Kidney (tissue), 14 donors: ENCODE measurements around the gene GREM2. TPM values are rescaled to one million over a fixed set of nuclear protein-coding genes. Genes with fewer than 3 reads are reported as not detected.

Experiments used
- DNase-seq, 5 donors: peaks; one replicate each; pipeline ENCODE4 v3.0.0-alpha.2; 2013 to 2020
- FAIRE-seq: peaks from 2 replicates; lab custom pipeline; 2012; peaks lifted over from hg19 to GRCh38; lab: Jason Lieb, UNC
- H3K27ac ChIP-seq, 2 donors: one replicate each; pipeline ENCODE4 v1.7.0; 2013; ENCODE audit warnings: low read depth in 2 of 2, low read length in 2 of 2, inconsistent platforms in 1 of 2
- H3K27me3 ChIP-seq: one replicate; pipeline ENCODE4 v1.7.1; 2013; ENCODE audit warnings: low read length, inconsistent platforms; ENCODE audit not compliant: control insufficient read depth, insufficient read depth
- H3K36me3 ChIP-seq, 3 donors: one replicate each; pipeline versions ENCODE4 v1.7.0 to v1.7.1; 2013; ENCODE audit warnings: low read length in 3 of 3, control low read depth in 1 of 3, inconsistent platforms in 1 of 3; ENCODE audit not compliant: insufficient read depth in 3 of 3, control insufficient read depth in 2 of 3
- H3K4me1 ChIP-seq, 3 donors: one replicate each; pipeline versions ENCODE4 v1.7.0 to v1.7.1; 2013; ENCODE audit warnings: low read length in 3 of 3, inconsistent platforms in 1 of 3, low read depth in 1 of 3; ENCODE audit not compliant: control insufficient read depth in 2 of 3, insufficient read depth in 2 of 3
- H3K4me3 ChIP-seq, 3 donors: one replicate each; pipeline versions ENCODE4 v1.7.0 to v1.8.1; 2013; ENCODE audit warnings: low read length in 3 of 3, control low read depth in 1 of 3, inconsistent platforms in 1 of 3
- H3K9ac ChIP-seq, 3 donors: one replicate each; pipeline versions ENCODE4 v1.7.0 to v1.7.1; 2013; ENCODE audit warnings: low read length in 3 of 3, control low read depth in 1 of 3, inconsistent platforms in 1 of 3
- H3K9me3 ChIP-seq, 3 donors: one replicate each; pipeline versions ENCODE4 v1.7.0 to v1.7.1; 2013; ENCODE audit warnings: low read length in 3 of 3, control low read depth in 1 of 3, inconsistent platforms in 1 of 3; ENCODE audit not compliant: control insufficient read depth in 2 of 3, insufficient read depth in 1 of 3
- CTCF ChIP-seq: IDR thresholded peaks from 3 replicates; pipeline ENCODE4 v1.5.1; 2012; ENCODE audit warnings: mild to moderate bottlenecking, moderate library complexity, borderline replicate concordance; ENCODE audit not compliant: insufficient read depth; ENCODE audit errors: extremely low read depth
- intact Hi-C: fragments of 100-400 bp; cut with DNase I; formaldehyde crosslinking; loops from one replicate; pipeline ENCODE4 v1.11.1; 2022
- polyA plus RNA-seq: library from polyadenylated mRNA; stranded (reverse); fragments of 350-450 nt; fragmentation: Illumina TruSeq; extraction: RNeasy Lipid Tissue Mini Kit (QIAGEN cat#74804); gene quantifications from one replicate; pipeline ENCODE4 v1.2.3, GENCODE V29; 2014; ENCODE audit warnings: low read depth, low replicate concordance; ENCODE audit not compliant: insufficient read depth
- total RNA-seq: library from RNA; stranded (reverse); fragmentation: NEBNext Ultra II Directional; extraction: Animal tissue kit (Norgen Biotek cat#: 25700); gene quantifications from one replicate; pipeline ENCODE4 v1.2.1, GENCODE V29; 2021
- donor health status: control.
- donor health status: control.
- donor health status: control.
- donor health status: control.
- donor health status: control.
- donor health status: DM: yes; HTN: yes; CAD: no.
- donor health status: Normal renal cell carcinoma (clear cell type).

Gene GREM2
- total and polyA plus RNA-seq, 2 donors from 2014 or later: 0.34 to 0.50 TPM

- no peak for FAIRE-seq
- intact Hi-C loops: no loop called here
Observed at GRCh38 chr1:240524356-240525069, 87.4 kb downstream of the GREM2 start.

DNA sequence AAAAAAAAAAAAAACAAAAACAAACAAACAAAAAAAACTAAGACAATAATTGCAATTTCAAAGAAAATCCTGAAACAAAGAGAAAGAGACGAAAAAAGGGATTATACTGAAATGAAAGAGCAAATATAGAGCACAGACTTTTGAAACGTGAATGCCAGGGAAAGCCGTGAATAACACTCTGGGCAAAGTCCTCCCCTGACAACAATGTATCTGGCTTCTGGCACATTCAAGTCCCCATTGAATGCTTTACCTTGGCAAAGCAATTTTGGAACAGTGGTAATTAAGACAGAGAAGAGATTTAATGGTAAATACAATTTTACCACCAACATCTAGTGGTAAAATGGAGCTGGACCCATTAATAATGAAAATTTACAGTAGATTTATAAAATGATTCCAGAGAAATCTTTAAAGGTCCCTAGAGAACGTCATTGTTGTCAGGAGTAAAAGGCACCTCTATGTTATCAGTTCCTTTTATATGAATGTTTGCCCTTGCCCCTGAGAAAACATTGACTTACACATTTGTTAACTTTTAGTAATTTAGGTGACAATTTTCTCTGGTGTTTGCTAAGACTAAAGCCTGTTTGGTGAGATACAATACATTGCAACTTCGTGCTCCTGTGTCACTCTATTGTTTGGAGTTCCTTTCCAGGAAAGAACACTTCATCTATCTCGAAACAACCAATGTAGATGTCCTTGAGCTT lies 89.7 kb downstream of the GREM2 start:
- Histone ChIP-seq H3K27me3 (no peaks in the 10 kb centered on the region), H3K4me3 (no peak overlapping the region), H3K9me3 (no peaks in the 10 kb centered on the region), H3K9ac (no peak overlapping the region), H3K4me1 (no peaks in the 10 kb centered on the region), H3K27ac (no peak overlapping the region), H3K36me3 (no peaks in the 10 kb centered on the region)
- FAIRE-seq: no peak
- TF ChIP-seq CTCF: no peak
- no peak for DNase-seq
- intact Hi-C loops: no loop called here

More at GRCh38 chr1:240524356-240525069, 87.4 kb downstream of the GREM2 start:
- Histone ChIP-seq H3K9ac (no peak overlapping the region), H3K36me3 (no peaks in the 10 kb centered on the region), H3K27me3 (no peaks in the 10 kb centered on the region), H3K4me1 (no peaks in the 10 kb centered on the region), H3K9me3 (no peaks in the 10 kb centered on the region), H3K4me3 (no peak overlapping the region), H3K27ac (no peak overlapping the region)
- no peak for DNase-seq
- TF ChIP-seq CTCF: no peak

GRCh38 chr1:240517891-240518290 lies 94.1 kb downstream of the GREM2 start:
- Histone ChIP-seq H3K27me3 (no peaks in the 10 kb centered on the region), H3K9me3 (no peaks in the 10 kb centered on the region), H3K9ac (no peak overlapping the region), H3K36me3 (no peaks in the 10 kb centered on the region), H3K4me1 (no peaks in the 10 kb centered on the region), H3K27ac (no peak overlapping the region), H3K4me3 (no peak overlapping the region)
- DNase-seq: no peak
- no peak for TF ChIP-seq CTCF
- no peak for FAIRE-seq
- intact Hi-C loops: no loop called here
